ENCODE data around the gene CORO2A. TPM values are rescaled to one million over a fixed set of nuclear protein-coding genes. Genes with fewer than 3 reads are reported as not detected.

CORO2A gene
- total and polyA plus RNA-seq, 2 of the 4 experiments (the other 2 are of a cell fraction), result 1.9 to 2.2 TPM

GRCh38 chr9:98191181-98191608 is 1.2 kb downstream of the CORO2A start:
- no peak overlapping the region for H2BK15ac ChIP-seq (ENCODE audit: low read depth, low read length)
- no peak overlapping the region for H3K23ac ChIP-seq (ENCODE audit: low read depth, low read length)
- no TSS peak for BruUV-seq (replicated peaks)
- no peak overlapping the region for H2AK5ac ChIP-seq (ENCODE audit: low read depth, low read length)
- no peak overlapping the region for H2BK5ac ChIP-seq (ENCODE audit: low read depth, low read length, poor library complexity, severe bottlenecking)
- ChIA-PET POLR2A (ENCODE audit: unreplicated experiment) (no interaction called here), CTCF (interaction anchor here (1.1 kb wide), 1 partner anchor 73 kb away, joined by 3 read pairs; no protein-coding TSS in a partner anchor)
- no peak overlapping the region for H3K4me2 ChIP-seq (ENCODE audit: low read depth, low read length)
- no peaks in the 10 kb centered on the region for H3K9me3 ChIP-seq (ENCODE audit: control insufficient read depth, insufficient read depth, low read length)
- H2BK120ac ChIP-seq (ENCODE audit: low read depth, low read length), result no peak overlapping the region
- H3K14ac ChIP-seq (replicated peaks; ENCODE audit: low read depth, low read length), result no peak overlapping the region
- H2AK9ac ChIP-seq (replicated peaks; ENCODE audit: low read depth, low read length, poor library complexity), result no peak overlapping the region
- no peak overlapping the region for H3K9ac ChIP-seq (ENCODE audit: low read depth, low read length)
- no peak overlapping the region for H4K5ac ChIP-seq (ENCODE audit: low read depth, low read length)
- no peak overlapping the region for H4K8ac ChIP-seq (ENCODE audit: low read depth in 2 of 2, low read length in 2 of 2)
- in situ Hi-C loops (cut with MboI; ENCODE audit: low sequenced_read_pairs), result no loop called here
- H3K4me1 ChIP-seq (ENCODE audit: control insufficient read depth, insufficient read depth, low read length), result peaks cover 3% of the 10 kb centered on the region
- H3K56ac ChIP-seq (ENCODE audit: extremely low read depth, insufficient read depth, low read length), result no peak overlapping the region
- intact Hi-C loops (cut with micrococcal nuclease), result loop anchor here (5.0 kb wide), 1 partner anchor 119 kb away; no protein-coding TSS in a partner anchor
- TF ChIP-seq BHLHE40 (IDR thresholded peaks at IDR 0.05; ENCODE audit: low read depth, low read length) (no peak), RFX5 (IDR thresholded peaks at IDR 0.05; ENCODE audit: low read depth, low read length) (no peak), USF2 (IDR thresholded peaks at IDR 0.05; ENCODE audit: low read depth, low read length) (no peak), FOS (IDR thresholded peaks at IDR 0.05; ENCODE audit: low read depth, low read length) (no peak)
- H3K79me1 ChIP-seq (ENCODE audit: low read depth in 1 of 2, low read length in 2 of 2), result peaks cover 0 to 4% of the 10 kb centered on the region in 2 experiments; a peak in 1 of 4 replicates
- dilution Hi-C loops (cut with HindIII; ENCODE audit: low sequenced_read_pairs, unreplicated experiment), result no loop called here
- no peak overlapping the region for H3K27ac ChIP-seq (ENCODE audit: insufficient read depth, low read length)
- no peak overlapping the region for H2BK20ac ChIP-seq (ENCODE audit: low read depth, low read length)
- H3K27me3 ChIP-seq (ENCODE audit: control insufficient read depth, insufficient read depth, low read length), result 0 out of 2 replicates have a peak, but pooled peaks cover 3% of the 10 kb centered on the region
- ATAC-seq (ENCODE audit: low read depth) (no peak), DNase-seq (no peak)
- no peak overlapping the region for H3K4ac ChIP-seq (ENCODE audit: low read depth, low read length)
- H3K9me1 ChIP-seq (ENCODE audit: insufficient read depth, low read length), result peaks cover 12% of the 10 kb centered on the region
- no peaks in the 10 kb centered on the region for H4K20me1 ChIP-seq (ENCODE audit: insufficient read depth, low read length)
- 70% methylated on average over 3 of the region's 5 CpGs; no CpG with 5 or more reads in 1 of the 2 experiments for WGBS, 2 experiments (ENCODE audit: extremely low coverage in 2 of 2, insufficient read length in 1 of 2)
- H2AFZ ChIP-seq (replicated peaks; ENCODE audit: low read length, poor library complexity), result no peak overlapping the region
- H3K36me3 ChIP-seq (ENCODE audit: control insufficient read depth, insufficient read depth, low read length), result no peaks in the 10 kb centered on the region
- no peak overlapping the region for H3K4me3 ChIP-seq (ENCODE audit: insufficient read depth, low read depth, low read length)
- no peak overlapping the region for H3K18ac ChIP-seq (ENCODE audit: low read depth, low read length)
- H4K91ac ChIP-seq (ENCODE audit: insufficient read depth, low read depth, low read length), result no peak overlapping the region

Data from IMR-90 (cell line).